Measurements from ENCODE around the gene KRTAP10-9.
"Not testable (repeated sequence)": the region's sequence is repeated elsewhere in the genome, so short reads cannot be mapped to it uniquely, and the experiment has no call there.

The KRTAP10-9 gene

GRCh38 chr21:44614161-44614631 is 12.7 kb upstream of the KRTAP10-9 start:
- no peak for DNase-seq (ENCODE audit: low read depth in 1 of 2, low spot score in 1 of 2)

- no peak for DNase-seq (ENCODE audit: low read depth in 1 of 2, low spot score in 1 of 2)
Measured at GRCh38 chr21:44614961-44615391, 11.9 kb upstream of the KRTAP10-9 start.

GRCh38 chr21:44615466-44615865 is 11.4 kb upstream of the KRTAP10-9 start:
- DNase-seq (ENCODE audit: low read depth in 1 of 2, low spot score in 1 of 2) = no peak

DNA sequence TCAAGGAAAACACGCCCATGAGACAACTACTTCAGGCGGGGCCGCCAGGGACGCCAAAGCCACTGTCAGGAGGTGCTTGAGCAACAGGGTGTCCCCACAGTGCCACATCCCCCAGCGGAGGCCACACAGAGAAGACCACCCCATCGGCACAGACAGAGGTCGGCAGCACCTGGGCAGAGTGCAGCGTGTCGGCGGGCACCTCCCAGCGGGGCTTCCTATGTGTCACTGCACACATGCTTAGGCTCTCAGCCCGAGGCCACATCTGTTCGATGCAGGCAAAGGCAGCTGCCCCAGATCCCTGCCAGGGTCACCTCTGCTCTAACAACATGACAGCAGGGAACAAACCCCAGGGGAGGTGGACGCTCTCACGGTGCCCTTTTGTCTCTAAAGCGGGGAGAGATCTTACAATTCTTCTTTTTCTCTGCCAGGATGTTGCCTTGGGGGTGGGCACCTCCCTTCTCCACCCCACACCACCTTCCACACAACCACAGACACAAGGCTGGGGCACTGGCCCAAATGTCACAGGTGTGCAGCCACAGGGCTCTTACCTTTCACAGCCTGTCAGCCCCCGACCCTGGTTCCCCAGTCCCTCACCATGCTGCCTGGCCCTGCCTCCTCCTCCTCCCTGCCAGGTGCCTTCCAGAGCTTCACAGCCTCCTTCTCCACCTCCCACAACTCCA is 10.8 kb upstream of the KRTAP10-9 start:
- no peak for DNase-seq (ENCODE audit: low read depth in 1 of 2, low spot score in 1 of 2)

GRCh38 chr21:44616591-44616926 is 10.3 kb upstream of the KRTAP10-9 start:
- no peak for DNase-seq (ENCODE audit: low read depth in 1 of 2, low spot score in 1 of 2)

- no peak for DNase-seq (ENCODE audit: low read depth in 1 of 2, low spot score in 1 of 2)
Measured at GRCh38 chr21:44617071-44617501, 9.8 kb upstream of the KRTAP10-9 start.

GRCh38 chr21:44618504-44618903 is 8.4 kb upstream of the KRTAP10-9 start:
- no peak for DNase-seq (ENCODE audit: low read depth in 1 of 2, low spot score in 1 of 2)

DNA sequence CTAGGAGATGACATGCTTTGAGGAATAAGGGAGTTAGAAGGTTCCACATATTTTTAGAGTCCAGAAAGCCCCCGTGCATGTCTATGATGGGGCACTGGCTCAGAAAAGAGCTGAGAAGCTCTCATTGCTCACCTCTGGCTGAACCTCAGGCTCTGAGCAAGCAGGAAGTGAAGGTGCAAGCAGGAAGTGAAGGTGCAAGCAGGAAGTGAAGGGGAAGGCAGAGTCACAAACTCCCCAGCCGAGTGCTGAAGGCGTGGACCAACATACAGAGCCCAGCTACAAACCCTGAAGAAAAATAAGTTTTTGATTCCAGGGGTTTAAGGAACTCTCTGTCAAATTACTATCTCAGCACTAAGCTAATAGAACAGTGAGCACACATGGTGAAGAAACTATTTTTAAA is 8.0 kb upstream of the KRTAP10-9 start:
- peak; percentile 36 to 43 for DNase-seq (ENCODE audit: low read depth in 1 of 2, low spot score in 1 of 2)

- DNase-seq (ENCODE audit: low read depth in 1 of 2, low spot score in 1 of 2) = no peak
Measured at GRCh38 chr21:44619886-44620285, 7.0 kb upstream of the KRTAP10-9 start.

- DNase-seq (ENCODE audit: low read depth in 1 of 2, low spot score in 1 of 2) = no peak
Measured at GRCh38 chr21:44623575-44623974, 3.3 kb upstream of the KRTAP10-9 start.

- DNase-seq (ENCODE audit: low read depth in 1 of 2, low spot score in 1 of 2) = no peak
Measured at GRCh38 chr21:44625756-44626155, 1.1 kb upstream of the KRTAP10-9 start.

- no peak for DNase-seq (ENCODE audit: low read depth in 1 of 2, low spot score in 1 of 2)
Measured at GRCh38 chr21:44626262-44626661, 631 bp upstream of the KRTAP10-9 start.

DNA sequence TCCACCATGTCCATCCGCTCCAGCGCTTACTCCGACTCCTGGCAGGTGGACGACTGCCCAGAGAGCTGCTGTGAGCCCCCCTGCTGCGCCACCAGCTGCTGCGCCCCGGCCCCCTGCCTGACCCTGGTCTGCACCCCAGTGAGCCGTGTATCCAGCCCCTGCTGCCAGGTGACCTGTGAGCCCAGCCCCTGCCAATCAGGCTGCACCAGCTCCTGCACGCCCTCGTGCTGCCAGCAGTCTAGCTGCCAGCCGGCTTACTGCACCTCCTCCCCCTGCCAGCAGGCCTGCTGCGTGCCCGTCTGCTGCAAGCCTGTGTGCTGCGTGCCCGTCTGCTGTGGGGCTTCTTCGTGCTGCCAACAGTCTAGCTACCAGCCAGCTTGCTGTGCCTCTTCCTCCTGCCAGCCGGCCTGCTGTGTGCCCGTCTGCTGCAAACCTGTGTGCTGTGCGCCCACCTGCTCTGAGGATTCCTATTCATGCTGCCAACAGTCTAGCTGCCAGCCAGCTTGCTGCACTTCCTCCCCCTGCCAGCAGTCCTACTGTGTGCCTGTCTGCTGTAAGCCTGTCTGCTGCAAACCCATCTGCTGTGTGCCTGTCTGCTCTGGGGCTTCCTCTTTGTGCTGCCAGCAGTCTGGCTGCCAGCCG is 409 bp downstream of the KRTAP10-9 start:
- DNase-seq (ENCODE audit: low read depth in 1 of 2, low spot score in 1 of 2) = not testable (repeated sequence)

DNA sequence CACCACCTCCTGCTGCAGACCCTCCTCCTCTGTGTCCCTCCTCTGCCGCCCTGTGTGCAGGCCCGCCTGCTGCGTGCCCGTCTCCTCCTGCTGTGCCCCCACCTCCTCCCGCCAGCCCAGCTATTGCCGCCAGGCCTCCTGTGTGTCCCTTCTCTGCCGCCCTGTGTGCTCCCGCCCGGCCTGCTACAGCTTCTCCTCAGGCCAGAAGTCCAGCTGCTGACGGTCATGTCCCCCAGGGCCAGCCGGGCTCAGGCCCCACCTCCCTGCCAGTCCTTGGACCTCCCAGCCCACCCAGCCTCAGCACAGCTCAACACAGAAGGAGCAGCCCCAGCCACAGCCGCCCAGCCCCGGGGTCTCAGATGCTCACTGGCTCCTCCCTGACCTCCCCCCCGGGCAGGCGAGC is 939 bp downstream of the KRTAP10-9 start:
- DNase-seq (ENCODE audit: low read depth in 1 of 2, low spot score in 1 of 2) = not testable (repeated sequence)

DNA sequence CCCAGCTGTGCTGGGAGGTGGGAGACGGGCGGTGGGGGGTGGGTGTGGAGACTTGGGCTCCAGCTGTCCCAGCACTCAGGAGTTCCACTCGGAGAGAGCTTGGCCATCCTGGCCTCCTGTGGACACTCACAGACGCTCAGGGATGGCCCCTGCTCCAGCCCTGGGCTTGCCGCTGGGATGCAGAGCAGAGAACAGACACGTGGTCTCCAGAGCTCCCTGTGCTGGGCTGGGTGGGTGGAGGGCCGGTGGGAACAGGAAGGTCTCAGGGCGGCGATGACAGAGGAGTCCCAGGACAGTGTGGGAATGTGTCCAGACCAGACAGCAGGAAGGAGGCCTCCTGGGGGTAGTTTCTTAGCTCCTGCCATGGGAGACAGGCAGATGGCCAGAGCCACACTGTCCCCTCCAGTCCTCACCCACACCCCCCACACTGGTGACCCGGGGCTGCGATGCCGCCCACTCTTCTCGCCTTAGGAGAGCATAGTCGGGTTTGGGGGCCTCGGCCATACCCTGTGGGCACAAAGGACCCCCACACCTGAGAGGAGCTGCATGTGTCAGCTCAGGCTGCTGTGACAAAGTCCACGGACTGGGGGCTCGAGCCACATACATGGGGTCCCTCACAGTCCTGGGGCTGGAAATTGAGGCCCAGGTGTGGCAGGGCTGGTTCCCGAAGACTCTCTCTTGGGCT is 2.0 kb downstream of the KRTAP10-9 start:
- DNase-seq (ENCODE audit: low read depth in 1 of 2, low spot score in 1 of 2) = no peak

DNA sequence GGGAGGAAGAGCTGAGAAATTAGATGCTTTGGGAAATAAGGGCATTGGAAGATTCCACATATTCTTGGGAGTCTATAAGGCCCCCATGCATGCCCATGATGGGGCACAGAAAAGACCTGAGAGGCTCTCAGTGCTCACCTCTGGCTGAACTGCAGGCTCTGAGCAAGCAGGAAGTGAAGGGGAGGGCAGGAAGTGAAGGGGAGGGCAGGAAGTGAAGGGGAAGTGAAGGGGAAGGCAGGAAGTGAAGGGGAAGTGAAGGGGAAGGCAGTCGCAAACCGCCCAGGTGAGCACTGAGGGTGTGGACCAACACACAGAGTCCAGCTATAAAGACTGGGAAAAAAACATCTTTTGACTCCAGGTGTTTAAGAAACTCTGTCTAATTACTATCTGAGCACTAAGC is 3.5 kb downstream of the KRTAP10-9 start:
- no peak for DNase-seq (ENCODE audit: low read depth in 1 of 2, low spot score in 1 of 2)

- DNase-seq (ENCODE audit: low read depth in 1 of 2, low spot score in 1 of 2) = no peak
Measured at GRCh38 chr21:44632067-44632466, 5.2 kb downstream of the KRTAP10-9 start.

DNA sequence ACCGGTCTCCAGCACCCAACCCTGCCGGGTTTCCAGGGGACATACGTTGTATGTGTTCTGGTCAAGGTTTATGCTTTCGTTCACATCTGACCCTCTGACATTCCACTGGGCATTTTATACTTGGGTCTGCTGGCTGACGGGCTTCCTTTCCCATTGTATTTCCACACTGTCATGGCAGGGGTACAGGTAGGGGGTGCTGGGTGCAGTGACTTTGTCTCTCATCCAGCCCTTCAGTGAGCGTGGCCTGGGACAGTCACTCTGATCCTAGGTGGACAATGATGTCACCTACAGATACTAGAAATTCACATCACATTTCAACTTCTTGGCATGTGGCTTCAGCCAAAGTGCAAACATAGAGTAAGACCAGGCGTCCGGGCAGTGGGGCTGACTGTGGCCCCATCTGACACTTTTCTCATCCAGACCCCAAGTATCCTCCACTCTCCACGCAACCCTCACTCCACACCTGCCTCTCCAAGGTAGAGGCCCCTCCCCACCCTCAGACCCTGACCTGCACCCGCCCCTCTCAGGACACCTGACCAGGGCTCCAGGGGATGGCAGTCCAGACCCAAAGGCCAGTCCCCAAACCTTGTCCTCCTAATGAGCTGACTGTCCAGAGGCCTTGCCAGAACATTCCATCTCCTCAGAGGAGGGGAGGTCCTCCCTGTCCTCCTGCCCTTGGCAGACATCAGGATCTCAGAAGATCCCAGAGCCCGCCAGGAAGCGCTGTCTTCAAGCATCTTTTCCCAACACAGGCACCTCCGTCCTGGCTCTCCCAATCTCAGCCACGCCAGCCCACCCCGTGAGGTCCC is 9.5 kb downstream of the KRTAP10-9 start:
- DNase-seq (ENCODE audit: low read depth in 1 of 2, low spot score in 1 of 2) = no peak

DNA sequence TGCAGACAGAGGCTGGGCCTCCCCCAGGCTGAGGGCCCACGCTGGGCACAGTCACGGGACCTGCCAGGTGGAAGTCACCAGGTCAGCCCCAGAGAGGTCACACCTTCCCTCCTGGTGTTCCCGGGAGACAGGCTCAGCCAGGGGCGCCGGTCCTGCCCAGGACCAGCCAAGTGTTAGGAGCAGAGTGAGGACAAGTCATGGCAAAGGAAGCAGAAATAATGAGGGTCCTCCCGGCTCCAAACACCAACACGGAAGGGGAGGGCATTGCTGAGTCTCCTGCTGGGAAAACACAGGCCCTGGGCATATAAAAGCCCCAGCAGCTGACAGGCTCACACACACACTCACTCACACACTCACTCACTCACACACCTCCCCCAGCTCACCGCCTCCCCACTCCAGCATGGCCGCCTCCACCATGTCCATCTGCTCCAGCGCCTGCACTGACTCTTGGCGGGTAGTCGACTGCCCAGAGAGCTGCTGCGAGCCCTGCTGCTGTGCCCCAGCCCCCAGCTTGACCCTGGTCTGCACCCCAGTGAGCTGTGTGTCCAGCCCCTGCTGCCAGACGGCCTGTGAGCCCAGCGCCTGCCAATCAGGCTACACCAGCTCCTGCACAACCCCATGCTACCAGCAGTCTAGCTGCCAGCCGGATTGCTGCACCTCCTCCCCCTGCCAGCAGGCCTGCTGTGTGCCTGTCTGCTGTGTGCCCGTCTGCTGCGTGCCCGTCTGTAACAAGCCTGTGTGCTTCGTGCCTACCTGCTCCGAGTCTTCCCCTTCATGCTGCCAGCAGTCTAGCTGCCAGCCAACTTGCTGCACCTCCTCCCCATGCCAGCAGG is 10.3 kb downstream of the KRTAP10-9 start, which contains the start of gene KRTAP10-10:
KRTAP10-10 (plus strand) TSS at position 339 of the 833 bp plus-strand sequence; CDS start at position 401, 62 bp downstream.
- DNase-seq (ENCODE audit: low read depth in 1 of 2, low spot score in 1 of 2) = no peak

DNA sequence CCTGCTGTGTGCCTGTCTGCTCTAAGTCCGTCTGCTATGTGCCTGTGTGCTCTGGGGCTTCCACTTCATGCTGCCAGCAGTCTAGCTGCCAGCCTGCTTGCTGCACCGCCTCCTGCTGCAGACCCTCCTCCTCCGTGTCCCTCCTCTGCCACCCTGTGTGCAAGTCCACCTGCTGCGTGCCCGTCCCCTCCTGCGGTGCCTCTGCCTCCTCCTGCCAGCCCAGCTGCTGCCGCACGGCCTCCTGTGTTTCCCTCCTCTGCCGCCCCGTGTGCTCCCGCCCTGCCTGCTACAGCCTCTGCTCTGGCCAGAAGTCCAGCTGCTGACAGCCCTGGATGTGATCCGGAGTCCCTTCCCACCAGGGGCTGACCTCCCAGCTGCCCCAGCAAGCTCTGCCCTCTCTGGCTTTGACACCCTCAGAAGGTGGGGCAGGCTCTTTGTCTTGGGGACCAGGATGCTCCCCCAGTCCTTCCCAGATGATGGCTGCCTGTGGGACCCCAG is 11.0 kb downstream of the KRTAP10-9 start:
- not testable (repeated sequence) for DNase-seq (ENCODE audit: low read depth in 1 of 2, low spot score in 1 of 2)

Measured in activated T-helper 1 cell treated with anti-CD3 and anti-CD28 coated beads, Interleukin-2, amount 50 U/mL, for 16 hours (primary cell).